K562 (cell line): ENCODE results near the gene ZNF326. TPM values are rescaled to one million over a fixed set of nuclear protein-coding genes. Genes with fewer than 3 reads are reported as not detected.

Source experiments
- ATAC-seq: fragments of 200-7000 bp; cut with Tn5 transposase; 3 replicates; pipeline ENCODE4 v1.9.1; 2020; ENCODE audit warnings: moderate library complexity
- BruUV-seq: library from RNA; stranded (reverse); fragments of 400-500 nt; replicated peaks from 2 replicates; lab custom pipeline; 2021; lab: Mats Ljungman, UMichigan
- CTCF ChIA-PET: fragments of 300-600 bp; formaldehyde crosslinking; extraction: SDS; loops from one replicate; lab custom pipeline; 2021; ENCODE audit warnings: low intra/inter-chr PET ratio; lab: Yijun Ruan, JAX
- POLR2A ChIA-PET: fragments of 300-600, 350-650 bp; sonication (Branson Sonifier 250); formaldehyde crosslinking; extraction: SDS; loops from one replicate; lab custom pipeline; 2021; ENCODE audit warnings: antibody characterized with exemption, inconsistent platforms; lab: Yijun Ruan, JAX
- DNase-seq, 4 experiments: peaks; one replicate each; pipeline versions ENCODE4 v3.0.0 to v3.0.0-alpha.2; 2011 to 2018; ENCODE audit warnings: low spot score in 3 of 4, mixed read lengths in 3 of 4; ENCODE audit errors: extremely low read depth in 1 of 4
- FAIRE-seq: peaks from 2 replicates; lab custom pipeline; 2011; peaks lifted over from hg19 to GRCh38; lab: Jason Lieb, UNC
- H2AFZ ChIP-seq: 2 replicates; pipeline ENCODE4 v1.6.0; 2011; ENCODE audit warnings: low read depth, low read length, control low read depth, inconsistent platforms
- H3K27ac ChIP-seq: fragments of 200-600 bp; 3 replicates; pipeline ENCODE4 v1.8.0; 2011; ENCODE audit warnings: low read depth, mild to moderate bottlenecking, control low read depth, inconsistent platforms, low read length, moderate library complexity, mixed read lengths; ENCODE audit errors: extremely low read depth
- H3K27me3 ChIP-seq, 2 experiments: fragments of 300-600 bp in 1 of 2; 2 replicates in 1 of 2; 3 replicates in 1 of 2; pipeline versions ENCODE4 v1.6.0 to v1.8.0; 2011; ENCODE audit warnings: inconsistent platforms in 2 of 2, low read length in 2 of 2, mild to moderate bottlenecking in 1 of 2, mixed read lengths in 1 of 2, moderate library complexity in 1 of 2; ENCODE audit not compliant: control insufficient read depth in 2 of 2, insufficient read depth in 2 of 2
- H3K36me3 ChIP-seq: fragments of 300-600 bp; 3 replicates; pipeline ENCODE4 v1.8.0; 2011; ENCODE audit warnings: mild to moderate bottlenecking, low read length, inconsistent platforms; ENCODE audit not compliant: control insufficient read depth, insufficient read depth
- H3K4me1 ChIP-seq, 2 experiments: fragments of 200-600 bp in 1 of 2; replicated peaks in 1 of 2; 2 replicates in 1 of 2; 3 replicates in 1 of 2; pipeline versions ENCODE4 v1.5.1 to v1.8.0; 2011; ENCODE audit warnings: inconsistent platforms in 2 of 2, low read length in 2 of 2, mild to moderate bottlenecking in 1 of 2, mixed read lengths in 1 of 2, moderate library complexity in 1 of 2; ENCODE audit not compliant: control insufficient read depth in 2 of 2, insufficient read depth in 2 of 2
- H3K4me2 ChIP-seq: 2 replicates; pipeline ENCODE4 v1.6.1; 2011; ENCODE audit warnings: low read length, control low read depth, inconsistent platforms, mixed read lengths; ENCODE audit not compliant: insufficient read depth
- H3K4me3 ChIP-seq: fragments of 200-600 bp; sonication (generic), shearing (Covaris generic); 2 replicates; pipeline ENCODE4 v1.5.1; 2016; ENCODE audit warnings: control low read depth, inconsistent platforms
- H3K79me2 ChIP-seq: fragments of 200-600 bp; 3 replicates; pipeline ENCODE4 v1.8.0; 2011; ENCODE audit warnings: low read length, inconsistent platforms; ENCODE audit not compliant: control insufficient read depth, insufficient read depth
- H3K9ac ChIP-seq, 2 experiments: 2 replicates each; pipeline versions ENCODE4 v1.6.0 to v1.6.1; 2011; ENCODE audit warnings: low read depth in 2 of 2, low read length in 2 of 2, control low read depth in 1 of 2, inconsistent platforms in 1 of 2, mild to moderate bottlenecking in 1 of 2, mixed read lengths in 1 of 2; ENCODE audit not compliant: insufficient read depth in 1 of 2
- H3K9me1 ChIP-seq: one replicate; pipeline ENCODE4 v1.6.0; 2011; ENCODE audit warnings: inconsistent platforms, mild to moderate bottlenecking, low read length, moderate library complexity; ENCODE audit not compliant: control insufficient read depth, insufficient read depth
- H3K9me3 ChIP-seq: replicated peaks from 2 replicates; pipeline ENCODE4 v1.5.1; 2011; ENCODE audit warnings: low read depth, low read length, inconsistent platforms; ENCODE audit not compliant: control insufficient read depth, insufficient read depth
- H4K20me1 ChIP-seq: replicated peaks from 2 replicates; pipeline ENCODE4 v1.6.1; 2011; ENCODE audit warnings: low read length, inconsistent platforms, mixed read lengths; ENCODE audit not compliant: control insufficient read depth, insufficient read depth
- ZNF175 ChIP-seq: fragments of 200-800 bp; sonication (Bioruptor generic); IDR thresholded peaks from 2 replicates; pipeline ENCODE4 v1.6.1; 2016; ENCODE audit warnings: low read depth, mild to moderate bottlenecking, missing genetic modification characterization, missing compliant biosample characterization
- WGBS: fragments of 100-300 bp; shearing (Covaris generic); methylation state at CpG from one replicate; pipeline ENCODE4 v1.1.6; 2016; ENCODE audit warnings: low coverage, mixed read lengths; ENCODE audit not compliant: insufficient coverage; ENCODE audit errors: missing lambda C conversion rate; 5-methylcytosine and 5-hydroxymethylcytosine counted together
- in situ Hi-C: fragments of 300-500 bp; cut with MboI; formaldehyde crosslinking; loops from 4 replicates; pipeline ENCODE4 v1.15.0; 2018; ENCODE audit warnings: inconsistent platforms, mixed read lengths
- intact Hi-C: fragments of 100-400 bp; cut with micrococcal nuclease; formaldehyde crosslinking; loops from 2 replicates; pipeline ENCODE4 v1.14.2; 2022
- polyA plus RNA-seq, 8 experiments: library from polyadenylated mRNA; depleted of rRNA in 4 of 8; stranded (reverse) in 5 of 8; unstranded in 3 of 8; fragments of >200 nt; fragmentation: Nextera tagmentation in 2 of 8; fragmentation: Illumina TruSeq in 1 of 8; extraction: Ambion mirVana in 2 of 8; extraction: Trizol in 1 of 8; gene quantifications; 2 replicates each; pipeline versions ENCODE4 v1.2.1 to v1.2.3, GENCODE V29; 2011 to 2014; ENCODE audit warnings: inconsistent platforms in 1 of 8, missing spikeins in 1 of 8
- total RNA-seq, 7 experiments: library from RNA; depleted of rRNA in 6 of 7; stranded (reverse); fragments of >200 nt in 6 of 7; fragmentation: Illumina TruSeq in 2 of 7; extraction: Trizol in 2 of 7; gene quantifications; 2 replicates each; pipeline versions ENCODE4 v1.2.1 to v1.2.3, GENCODE V29; 2011 to 2021; ENCODE audit warnings: low replicate concordance in 1 of 7
- TF ChIP-seq, protein P1 (sequence below): fragments of 450-650 bp; IDR thresholded peaks from one replicate; pipeline ENCODE4 v1.6.1; 2018; ENCODE audit warnings: mild to moderate bottlenecking, moderate library complexity; ENCODE audit not compliant: partially characterized antibody
- TF ChIP-seq, protein P2 (sequence below): fragments of 450-650 bp; IDR thresholded peaks from 2 replicates; pipeline ENCODE4 v1.6.1; 2017; ENCODE audit warnings: antibody characterized with exemption, mild to moderate bottlenecking

Gene ZNF326
- total and polyA plus RNA-seq, 9 of the 15 experiments (the other 6 are each of a cell fraction or from before 2014, with no cell fraction given), result 7.2 to 33.2 (median 20.1) TPM

DNA sequence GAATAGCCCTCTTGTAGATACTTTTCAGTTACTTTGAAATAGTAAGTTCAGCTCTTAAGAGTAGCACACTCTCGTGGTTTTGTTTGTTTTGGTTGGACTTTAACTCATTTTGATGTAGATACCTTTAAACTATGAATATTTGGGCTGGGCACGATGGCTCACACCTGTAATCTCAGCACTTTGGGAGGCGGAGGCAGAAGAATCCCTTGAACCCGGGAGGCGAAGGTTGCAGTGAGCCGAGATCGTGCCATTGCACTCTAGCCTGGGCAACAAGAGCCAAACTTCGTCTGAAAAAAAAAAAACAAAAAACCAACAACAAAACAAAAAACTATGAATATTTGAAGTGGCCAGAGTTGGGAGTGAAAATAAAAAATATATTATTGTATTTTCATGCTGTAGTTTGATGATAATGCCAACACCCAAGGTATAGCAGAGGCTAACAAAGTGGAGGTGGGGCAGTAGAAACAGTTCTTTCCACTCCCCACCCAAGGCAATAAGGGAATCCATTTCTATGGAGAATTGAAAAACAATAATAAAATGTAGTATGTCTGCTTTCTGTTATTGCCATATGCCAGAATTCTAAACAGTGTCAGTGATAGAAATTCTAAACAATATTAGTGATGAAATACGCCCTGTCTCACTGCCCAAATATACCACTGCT lies 1.7 kb downstream of the ZNF326 start:
- Histone ChIP-seq H3K9me1 (no peaks in the 10 kb centered on the region), H3K27ac (peak overlapping the region; percentile 94; the same call in 2 of the 3 replicates), H3K9me3 (no peaks in the 10 kb centered on the region), H3K4me2 (peak overlapping the region; percentile 91), H3K4me3 (peak overlapping the region; percentile 83), H3K27me3 (no peaks in the 10 kb centered on the region), H4K20me1 (peaks cover 19% of the 10 kb centered on the region; the same call in 1 of the 2 replicates), H3K9ac (peak overlapping the region; percentile 78 to 96), H2AFZ (no peak overlapping the region), H3K4me1 (peaks cover 19 to 30% of the 10 kb centered on the region in 2 experiments), H3K36me3 (peaks cover 39% of the 10 kb centered on the region), H3K79me2 (peaks cover 76% of the 10 kb centered on the region)
- no peak for TF ChIP-seq ZNF175 (CRISPR knock-in tag)
- TF ChIP-seq, protein P1, sequence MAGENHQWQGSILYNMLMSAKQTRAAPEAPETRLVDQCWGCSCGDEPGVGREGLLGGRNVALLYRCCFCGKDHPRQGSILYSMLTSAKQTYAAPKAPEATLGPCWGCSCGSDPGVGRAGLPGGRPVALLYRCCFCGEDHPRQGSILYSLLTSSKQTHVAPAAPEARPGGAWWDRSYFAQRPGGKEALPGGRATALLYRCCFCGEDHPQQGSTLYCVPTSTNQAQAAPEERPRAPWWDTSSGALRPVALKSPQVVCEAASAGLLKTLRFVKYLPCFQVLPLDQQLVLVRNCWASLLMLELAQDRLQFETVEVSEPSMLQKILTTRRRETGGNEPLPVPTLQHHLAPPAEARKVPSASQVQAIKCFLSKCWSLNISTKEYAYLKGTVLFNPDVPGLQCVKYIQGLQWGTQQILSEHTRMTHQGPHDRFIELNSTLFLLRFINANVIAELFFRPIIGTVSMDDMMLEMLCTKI, result no peak
- TF ChIP-seq, protein P2, sequence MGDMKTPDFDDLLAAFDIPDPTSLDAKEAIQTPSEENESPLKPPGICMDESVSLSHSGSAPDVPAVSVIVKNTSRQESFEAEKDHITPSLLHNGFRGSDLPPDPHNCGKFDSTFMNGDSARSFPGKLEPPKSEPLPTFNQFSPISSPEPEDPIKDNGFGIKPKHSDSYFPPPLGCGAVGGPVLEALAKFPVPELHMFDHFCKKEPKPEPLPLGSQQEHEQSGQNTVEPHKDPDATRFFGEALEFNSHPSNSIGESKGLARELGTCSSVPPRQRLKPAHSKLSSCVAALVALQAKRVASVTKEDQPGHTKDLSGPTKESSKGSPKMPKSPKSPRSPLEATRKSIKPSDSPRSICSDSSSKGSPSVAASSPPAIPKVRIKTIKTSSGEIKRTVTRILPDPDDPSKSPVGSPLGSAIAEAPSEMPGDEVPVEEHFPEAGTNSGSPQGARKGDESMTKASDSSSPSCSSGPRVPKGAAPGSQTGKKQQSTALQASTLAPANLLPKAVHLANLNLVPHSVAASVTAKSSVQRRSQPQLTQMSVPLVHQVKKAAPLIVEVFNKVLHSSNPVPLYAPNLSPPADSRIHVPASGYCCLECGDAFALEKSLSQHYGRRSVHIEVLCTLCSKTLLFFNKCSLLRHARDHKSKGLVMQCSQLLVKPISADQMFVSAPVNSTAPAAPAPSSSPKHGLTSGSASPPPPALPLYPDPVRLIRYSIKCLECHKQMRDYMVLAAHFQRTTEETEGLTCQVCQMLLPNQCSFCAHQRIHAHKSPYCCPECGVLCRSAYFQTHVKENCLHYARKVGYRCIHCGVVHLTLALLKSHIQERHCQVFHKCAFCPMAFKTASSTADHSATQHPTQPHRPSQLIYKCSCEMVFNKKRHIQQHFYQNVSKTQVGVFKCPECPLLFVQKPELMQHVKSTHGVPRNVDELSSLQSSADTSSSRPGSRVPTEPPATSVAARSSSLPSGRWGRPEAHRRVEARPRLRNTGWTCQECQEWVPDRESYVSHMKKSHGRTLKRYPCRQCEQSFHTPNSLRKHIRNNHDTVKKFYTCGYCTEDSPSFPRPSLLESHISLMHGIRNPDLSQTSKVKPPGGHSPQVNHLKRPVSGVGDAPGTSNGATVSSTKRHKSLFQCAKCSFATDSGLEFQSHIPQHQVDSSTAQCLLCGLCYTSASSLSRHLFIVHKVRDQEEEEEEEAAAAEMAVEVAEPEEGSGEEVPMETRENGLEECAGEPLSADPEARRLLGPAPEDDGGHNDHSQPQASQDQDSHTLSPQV, result no peak
- in situ Hi-C loops, result loop anchor here (25.0 kb wide), 1 partner anchor 884 kb away; no protein-coding TSS in a partner anchor
- DNase-seq (no peak), ATAC-seq (no peak), FAIRE-seq (no peak)
- 12% methylated on average over 9 of the region's 9 CpGs for WGBS
- intact Hi-C loops, result loop anchor here (10.0 kb wide), 1 partner anchor 472 kb away; the partner anchor contains the start of gene LRRC8B
- CTCF ChIA-PET, result no interaction called here
- no TSS peak for BruUV-seq
- POLR2A ChIA-PET, result interaction anchor here (0.6 to 1.1 kb wide), 2 partner anchors 175 to 466 kb away, joined by 4 read pairs; no protein-coding TSS in a partner anchor
